Testis (tissue), 2 donors: Measurements from ENCODE around the gene UTP3.

Experiments
- CTCF ChIP-seq, 3 experiments: fragments of 450-650 bp in 2 of 3; fragments of 200-600 bp in 1 of 3; sonication (generic) in 1 of 3; IDR thresholded peaks; one replicate each; pipeline ENCODE4 v1.5.1; 2016 to 2019; ENCODE audit warnings: antibody characterized with exemption in 3 of 3, mild to moderate bottlenecking in 2 of 3, moderate library complexity in 1 of 3
- POLR2A ChIP-seq: fragments of 450-650 bp; IDR thresholded peaks from one replicate; pipeline ENCODE4 v1.6.1; 2017; ENCODE audit warnings: antibody characterized with exemption, mild to moderate bottlenecking, moderate library complexity

DNA sequence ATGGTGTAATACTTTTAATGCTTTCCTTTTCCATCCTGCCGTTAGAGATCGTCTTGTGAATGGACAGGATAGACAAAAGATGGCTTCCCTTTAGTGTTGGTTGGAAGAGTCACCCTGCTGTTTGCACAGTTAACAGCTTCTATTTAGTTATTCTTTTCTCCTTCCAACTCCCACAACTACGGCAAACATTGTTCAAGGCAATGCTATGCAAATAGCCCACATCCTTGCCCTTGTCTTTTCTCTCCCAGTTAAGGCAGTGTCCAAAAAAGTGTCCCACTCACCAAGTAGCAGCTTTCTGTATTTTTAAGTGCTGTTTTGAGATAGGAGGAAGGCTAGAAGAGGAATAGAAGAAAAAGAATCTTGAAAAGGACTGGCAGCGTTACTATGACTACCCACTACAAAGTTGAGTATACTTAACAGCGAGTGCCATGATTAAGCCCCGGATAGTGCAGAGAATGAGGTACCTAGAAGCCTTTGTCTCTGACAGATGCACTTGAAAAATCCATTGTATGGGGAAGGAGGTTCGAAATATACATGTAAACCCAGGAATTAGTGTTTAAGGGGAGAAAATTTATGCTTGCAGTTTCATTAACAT is 21.4 kb downstream of the UTP3 start:
- TF ChIP-seq POLR2A: no peak
- TF ChIP-seq CTCF (IDR thresholded peaks at IDR 0.05): no peak
